Activated CD4-positive, alpha-beta T cell treated with anti-CD3 and anti-CD28 coated beads, Interleukin-10, Interleukin-2, amounts not matched to agents 100 ng/mL and 50 ng/mL, durations not matched to agents 16 hours and 8 hours (primary cell): ENCODE results near the gene VOPP1.
A peak's percentile ranks its signal among the peaks of the same experiment; 100 is the strongest.
"Not testable (repeated sequence)": the region's sequence is repeated elsewhere in the genome, so short reads cannot be mapped to it uniquely, and the experiment has no call there.

Experiments
- DNase-seq: peaks from one replicate; pipeline ENCODE4 v3.0.0-alpha.2; 2020

Gene VOPP1

GRCh38 chr7:55527307-55527706 is 45.0 kb downstream of the VOPP1 start:
- no peak for DNase-seq

- DNase-seq, result no peak
Observed at GRCh38 chr7:55526770-55527169, 45.5 kb downstream of the VOPP1 start.

- DNase-seq, result no peak
Observed at GRCh38 chr7:55526329-55526728, 46.0 kb downstream of the VOPP1 start.

- DNase-seq, result no peak
Observed at GRCh38 chr7:55524558-55525310, 47.6 kb downstream of the VOPP1 start.

GRCh38 chr7:55523366-55523765 is 48.9 kb downstream of the VOPP1 start:
- no peak for DNase-seq

- DNase-seq, result no peak
Observed at GRCh38 chr7:55521917-55522902, 50.1 kb downstream of the VOPP1 start.

- DNase-seq, result no peak
Observed at GRCh38 chr7:55521512-55521911, 50.8 kb downstream of the VOPP1 start.

- no peak for DNase-seq
Observed at GRCh38 chr7:55520426-55521140, 51.7 kb downstream of the VOPP1 start.

- no peak for DNase-seq
Observed at GRCh38 chr7:55518836-55519235, 53.5 kb downstream of the VOPP1 start.

- no peak for DNase-seq
Observed at GRCh38 chr7:55517936-55518689, 54.2 kb downstream of the VOPP1 start.

GRCh38 chr7:55517191-55517633 is 55.1 kb downstream of the VOPP1 start:
- peak; percentile 91 for DNase-seq

GRCh38 chr7:55516409-55516808 is 55.9 kb downstream of the VOPP1 start:
- peak; percentile 82 for DNase-seq

- peak; percentile 78 for DNase-seq
Observed at GRCh38 chr7:55515569-55516279, 56.6 kb downstream of the VOPP1 start.

- no peak for DNase-seq
Observed at GRCh38 chr7:55514546-55515265, 57.6 kb downstream of the VOPP1 start.

- no peak for DNase-seq
Observed at GRCh38 chr7:55513868-55514267, 58.4 kb downstream of the VOPP1 start.

GRCh38 chr7:55512635-55513191 is 59.6 kb downstream of the VOPP1 start:
- no peak for DNase-seq

GRCh38 chr7:55510621-55511020 is 61.7 kb downstream of the VOPP1 start:
- DNase-seq, result no peak

GRCh38 chr7:55510206-55510605 is 62.1 kb downstream of the VOPP1 start:
- not testable (repeated sequence) for DNase-seq

GRCh38 chr7:55509322-55509721 is 63.0 kb downstream of the VOPP1 start:
- no peak for DNase-seq

- DNase-seq, result peak; percentile 70
Observed at GRCh38 chr7:55508221-55509011, 63.9 kb downstream of the VOPP1 start.
